Measurements from ENCODE around the gene OR2C3. TPM values are rescaled to one million over a fixed set of nuclear protein-coding genes. Genes with fewer than 3 reads are reported as not detected.
A peak's percentile ranks its signal among the peaks of the same experiment; 100 is the strongest.
"Not testable (repeated sequence)": the region's sequence is repeated elsewhere in the genome, so short reads cannot be mapped to it uniquely, and the experiment has no call there.

The OR2C3 gene
- polyA plus RNA-seq, 4 donors: 0.70 to 1.3 (median 0.99) TPM

GRCh38 chr1:247521886-247522285, 14.4 kb downstream of the OR2C3 start:
- not testable (repeated sequence) for DNase-seq (ENCODE audit: low read depth in 4 of 4, low spot score in 2 of 4)

- DNase-seq (ENCODE audit: low read depth in 4 of 4, low spot score in 2 of 4): no peak
Observed at GRCh38 chr1:247518613-247518891, 17.7 kb downstream of the OR2C3 start.

GRCh38 chr1:247517795-247518612, 18.2 kb downstream of the OR2C3 start:
- no peak for DNase-seq (ENCODE audit: low read depth in 4 of 4, low spot score in 2 of 4)

GRCh38 chr1:247506831-247507230, 29.4 kb downstream of the OR2C3 start:
- no peak for DNase-seq (ENCODE audit: low read depth in 4 of 4, low spot score in 2 of 4)

DNA sequence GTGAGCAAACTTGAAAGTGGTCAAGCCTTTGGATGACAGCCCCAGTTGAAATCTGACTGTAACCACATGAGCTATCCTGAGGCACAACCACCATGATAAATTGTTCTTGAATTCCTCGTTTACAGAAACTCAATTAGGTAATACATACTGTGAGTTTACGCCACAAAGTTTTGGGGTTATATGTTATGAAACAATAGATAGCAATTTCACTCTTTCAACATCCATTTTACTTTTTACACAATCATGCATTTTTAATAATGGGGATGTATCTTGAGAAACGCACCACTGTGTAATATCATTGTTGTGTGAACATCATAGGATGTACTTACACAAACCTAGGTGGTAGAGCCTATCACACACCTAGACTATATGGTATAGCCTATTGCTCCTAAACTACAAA, 35.4 kb downstream of the OR2C3 start:
- no peak for DNase-seq (ENCODE audit: low read depth in 4 of 4, low spot score in 2 of 4)

- no peak for DNase-seq (ENCODE audit: low read depth in 4 of 4, low spot score in 2 of 4)
Observed at GRCh38 chr1:247496581-247497285, 39.5 kb downstream of the OR2C3 start.

DNA sequence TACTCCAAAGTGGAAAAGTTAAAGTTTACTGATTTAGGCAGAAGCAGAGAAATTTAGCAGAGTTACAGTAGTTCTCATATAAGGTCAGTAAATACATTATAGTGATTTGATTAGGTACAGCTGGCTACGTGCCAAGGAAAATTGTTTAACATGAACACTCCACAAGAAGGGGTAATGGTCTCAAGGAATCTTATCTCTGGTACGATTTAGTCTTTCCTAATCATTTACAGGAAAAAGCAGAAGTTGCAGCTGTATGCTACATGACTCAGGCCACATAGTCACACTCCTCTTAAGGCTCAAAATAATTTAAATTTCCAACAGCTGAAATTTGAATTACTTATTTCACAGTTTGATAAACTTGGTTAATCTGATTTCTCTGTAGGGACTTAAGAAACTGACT, 41.5 kb downstream of the OR2C3 start:
- no peak for DNase-seq (ENCODE audit: low read depth in 4 of 4, low spot score in 2 of 4)

DNA sequence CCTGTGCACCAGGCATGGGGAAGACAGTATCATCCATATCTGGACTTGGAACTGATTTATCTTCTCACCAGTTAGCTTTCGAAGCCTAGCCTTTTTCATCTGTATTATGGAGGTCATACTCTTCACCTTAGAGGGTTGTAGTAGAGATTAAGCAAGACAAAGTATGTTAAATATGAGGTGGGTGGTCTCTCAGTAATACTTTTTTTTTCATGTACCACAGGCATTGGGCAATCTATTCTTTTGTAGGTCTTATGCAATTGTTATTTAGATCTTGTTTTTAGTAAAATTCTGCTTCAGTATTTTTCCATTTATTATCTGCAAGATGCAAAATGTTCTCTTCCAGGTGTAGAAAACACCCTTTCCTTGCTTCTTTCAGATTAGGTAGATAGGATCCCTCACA, 43.1 kb downstream of the OR2C3 start:
- no peak for DNase-seq (ENCODE audit: low read depth in 4 of 4, low spot score in 2 of 4)

- DNase-seq (ENCODE audit: low read depth in 4 of 4, low spot score in 2 of 4): no peak
Observed at GRCh38 chr1:247491328-247491727, 44.9 kb downstream of the OR2C3 start.

DNA sequence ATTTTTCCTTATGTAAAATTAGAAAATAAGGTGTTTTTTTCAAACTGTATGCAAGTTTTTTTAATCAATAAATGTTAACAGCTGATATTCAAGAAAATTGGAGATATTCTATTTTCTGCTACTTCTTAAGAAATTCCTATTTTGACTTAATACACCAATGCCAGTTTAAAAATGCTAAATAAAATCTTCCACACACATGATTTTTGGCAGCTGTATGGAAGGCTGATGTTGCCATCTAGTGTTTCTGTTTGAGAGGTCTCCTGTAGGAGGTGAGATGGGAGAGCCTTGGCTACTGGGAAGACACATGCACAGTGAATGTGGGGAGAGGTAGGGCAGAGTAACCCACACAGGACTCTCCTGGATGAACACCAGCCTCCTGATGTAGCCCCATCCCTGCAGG, 49.2 kb downstream of the OR2C3 start:
- DNase-seq (ENCODE audit: low read depth in 4 of 4, low spot score in 2 of 4): peak in 1 of 4 donors; percentile 8

DNA sequence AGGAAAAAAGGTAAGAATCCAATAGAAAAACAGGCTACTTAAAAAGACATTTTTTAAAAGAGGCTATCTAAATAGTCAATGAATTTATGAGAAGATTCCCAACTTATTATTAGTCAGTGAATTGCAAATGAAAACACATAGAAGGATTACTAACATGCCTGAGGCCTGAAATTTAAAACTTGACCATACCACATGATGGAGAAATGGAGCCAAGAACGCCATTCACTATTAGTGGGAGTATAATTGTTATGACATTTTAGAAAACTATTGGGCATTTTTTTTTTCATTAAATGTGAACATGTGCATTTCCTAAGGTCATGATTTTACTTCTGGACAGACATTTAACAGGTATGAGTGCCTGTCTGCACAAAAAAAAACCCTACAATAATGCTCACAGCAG, 53.5 kb downstream of the OR2C3 start:
- DNase-seq (ENCODE audit: low read depth in 4 of 4, low spot score in 2 of 4): no peak

- not testable (repeated sequence) for DNase-seq (ENCODE audit: low read depth in 4 of 4, low spot score in 2 of 4)
Observed at GRCh38 chr1:247476328-247477058, 59.7 kb downstream of the OR2C3 start.

DNA sequence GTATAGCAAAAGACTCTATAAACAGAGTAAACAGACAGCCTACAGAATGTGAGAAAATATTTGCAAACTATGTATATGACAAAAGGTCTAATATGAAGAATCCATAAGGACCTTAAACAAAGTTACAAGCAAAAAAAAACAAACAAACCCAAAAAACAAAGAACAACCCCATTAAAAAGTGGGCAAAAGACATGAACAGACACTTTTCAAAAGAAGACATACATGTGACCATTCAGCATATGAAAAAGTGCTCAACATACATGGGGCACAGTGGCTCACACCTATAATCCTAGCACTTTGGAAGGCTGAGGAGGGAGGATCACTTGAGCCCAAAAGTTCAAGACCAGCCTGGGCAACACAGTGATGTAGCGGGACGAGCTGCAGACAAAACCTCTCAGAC, 60.4 kb downstream of the OR2C3 start:
- DNase-seq (ENCODE audit: low read depth in 4 of 4, low spot score in 2 of 4): no peak

Other genes with a start within 250 kb of the OR2C3 start
- gene ZNF496, start 204.6 kb downstream of the OR2C3 start, polyA plus RNA-seq (ENCODE audit: insufficient read length in 4 of 4): 10 to 100 TPM; 33.2 to 49.8 (median 43.4) TPM
- gene NLRP3, start 120.3 kb downstream of the OR2C3 start, polyA plus RNA-seq (ENCODE audit: insufficient read length in 4 of 4): 1 to 10 TPM in 2 of 4 donors, under 1 TPM in 2; 0.79 to 2.0 (median 1.00) TPM
- under 1 TPM in 2 of 4 donors, not detected in 2; 0.04 to 0.08 TPM for gene OR2B11, start 78.3 kb downstream of the OR2C3 start, polyA plus RNA-seq (ENCODE audit: insufficient read length in 4 of 4)
- 1 to 10 TPM in 2 of 4 donors, under 1 TPM in 2; 0.17 to 1.3 (median 0.95) TPM for gene GCSAML, start 12.7 kb upstream of the OR2C3 start, polyA plus RNA-seq (ENCODE audit: insufficient read length in 4 of 4)
- not detected for gene OR2G2, start 51.9 kb upstream of the OR2C3 start, polyA plus RNA-seq (ENCODE audit: insufficient read length in 4 of 4)
- not detected for gene OR2G3, start 69.1 kb upstream of the OR2C3 start, polyA plus RNA-seq (ENCODE audit: insufficient read length in 4 of 4)
- gene OR13G1, start 143.3 kb upstream of the OR2C3 start, polyA plus RNA-seq (ENCODE audit: insufficient read length in 4 of 4): not detected
- gene OR6F1, start 180.2 kb upstream of the OR2C3 start, polyA plus RNA-seq (ENCODE audit: insufficient read length in 4 of 4): not detected
- gene OR14K1, start 202.2 kb upstream of the OR2C3 start, polyA plus RNA-seq (ENCODE audit: insufficient read length in 4 of 4): not detected
- gene OR14A2, start 211.7 kb upstream of the OR2C3 start, polyA plus RNA-seq (ENCODE audit: insufficient read length in 4 of 4): not detected
- gene OR1C1, start 224.1 kb upstream of the OR2C3 start, polyA plus RNA-seq (ENCODE audit: insufficient read length in 4 of 4): under 1 TPM in 1 of 4 donors, not detected in 3; 0.08 TPM